ENCODE measurements around the gene CYGB.
A peak's percentile ranks its signal among the peaks of the same experiment; 100 is the strongest.
"Not testable (repeated sequence)": the region's sequence is repeated elsewhere in the genome, so short reads cannot be mapped to it uniquely, and the experiment has no call there.

The CYGB gene

DNA sequence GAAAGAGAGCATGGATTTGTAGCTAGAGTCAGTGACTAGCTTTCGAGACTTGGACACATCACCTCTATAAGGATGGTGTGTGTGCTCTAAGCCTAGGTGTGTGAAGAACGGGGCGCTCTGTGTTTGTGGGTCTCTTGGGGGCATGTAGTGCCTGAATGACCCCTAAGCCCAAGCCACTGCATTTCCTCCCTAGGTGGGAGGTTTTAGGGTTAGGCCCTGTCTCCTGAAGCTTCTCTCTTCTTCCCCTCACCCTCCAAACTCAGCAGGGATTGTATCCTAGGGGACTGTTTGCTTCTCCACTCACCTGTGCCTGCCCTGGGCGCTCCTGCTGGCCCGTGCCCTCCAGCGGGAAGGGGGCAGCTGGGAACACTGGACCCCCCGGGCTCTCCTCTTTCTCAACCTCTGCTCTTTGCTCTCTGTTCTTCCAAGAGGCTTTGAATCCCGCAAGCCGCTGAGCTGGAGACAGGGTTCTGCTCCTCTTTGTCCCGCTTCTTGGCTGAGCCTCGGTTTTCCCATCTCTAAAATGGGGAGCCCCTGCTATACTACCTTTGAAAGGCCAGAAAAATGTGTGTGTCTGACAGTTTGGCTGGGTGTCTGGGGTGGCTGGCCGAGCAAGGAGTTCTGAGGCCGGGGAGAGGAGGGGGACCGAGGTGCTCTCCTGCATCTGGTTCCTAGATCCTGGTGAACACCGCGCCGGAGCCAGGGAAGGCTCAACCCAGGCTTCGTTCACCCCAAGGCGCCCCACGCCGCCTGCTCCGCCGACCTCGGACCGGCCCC lies 810 bp downstream of the CYGB start:
- peak overlapping the region; percentile 38 for H3K4me3 ChIP-seq (replicated peaks; ENCODE audit: low read depth, low read length)
- TF ChIP-seq, protein P1, sequence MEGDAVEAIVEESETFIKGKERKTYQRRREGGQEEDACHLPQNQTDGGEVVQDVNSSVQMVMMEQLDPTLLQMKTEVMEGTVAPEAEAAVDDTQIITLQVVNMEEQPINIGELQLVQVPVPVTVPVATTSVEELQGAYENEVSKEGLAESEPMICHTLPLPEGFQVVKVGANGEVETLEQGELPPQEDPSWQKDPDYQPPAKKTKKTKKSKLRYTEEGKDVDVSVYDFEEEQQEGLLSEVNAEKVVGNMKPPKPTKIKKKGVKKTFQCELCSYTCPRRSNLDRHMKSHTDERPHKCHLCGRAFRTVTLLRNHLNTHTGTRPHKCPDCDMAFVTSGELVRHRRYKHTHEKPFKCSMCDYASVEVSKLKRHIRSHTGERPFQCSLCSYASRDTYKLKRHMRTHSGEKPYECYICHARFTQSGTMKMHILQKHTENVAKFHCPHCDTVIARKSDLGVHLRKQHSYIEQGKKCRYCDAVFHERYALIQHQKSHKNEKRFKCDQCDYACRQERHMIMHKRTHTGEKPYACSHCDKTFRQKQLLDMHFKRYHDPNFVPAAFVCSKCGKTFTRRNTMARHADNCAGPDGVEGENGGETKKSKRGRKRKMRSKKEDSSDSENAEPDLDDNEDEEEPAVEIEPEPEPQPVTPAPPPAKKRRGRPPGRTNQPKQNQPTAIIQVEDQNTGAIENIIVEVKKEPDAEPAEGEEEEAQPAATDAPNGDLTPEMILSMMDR (IDR thresholded peaks at IDR 0.05; ENCODE audit: low read depth, low read length, missing control alignments): no peak
- no peak for DNase-seq (ENCODE audit: extremely low read depth, low read depth)

DNA sequence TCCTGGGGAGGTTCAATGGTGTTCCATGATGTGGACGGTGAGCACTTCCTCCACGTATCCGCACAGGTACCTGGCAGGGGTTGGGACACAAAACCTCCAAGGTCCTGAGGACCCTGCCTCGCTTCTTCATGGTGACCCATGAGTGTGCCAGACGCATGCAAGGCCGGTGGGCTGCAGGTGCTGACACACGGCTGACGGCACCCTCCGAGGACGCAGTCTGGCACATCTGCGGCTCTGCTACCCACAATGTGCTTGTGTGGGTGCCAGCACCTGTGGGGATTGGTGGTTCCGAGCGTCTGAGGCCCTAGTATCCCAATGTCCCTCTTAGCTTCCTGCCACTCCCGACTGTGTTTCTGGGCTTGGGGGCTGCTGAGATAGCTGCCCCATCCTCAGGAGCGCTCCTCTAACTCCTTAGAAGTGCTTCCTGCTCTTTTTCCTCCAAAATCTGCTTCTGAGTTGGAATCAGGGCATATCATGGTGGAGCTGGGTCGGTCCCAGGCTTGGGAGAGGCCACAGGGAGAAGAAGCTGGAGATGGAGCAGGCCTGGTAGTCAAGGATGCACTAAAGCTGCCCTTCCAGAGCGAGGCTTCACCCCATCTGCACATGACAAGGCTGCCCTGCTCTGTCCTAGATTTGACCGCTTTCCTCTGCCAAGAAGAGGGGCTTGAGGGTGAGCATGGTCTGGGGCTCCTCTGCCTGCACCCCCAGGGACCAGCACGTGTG lies 1.6 kb downstream of the CYGB start:
- no peak for DNase-seq (ENCODE audit: extremely low read depth, low read depth)
- TF ChIP-seq, protein P1 (IDR thresholded peaks at IDR 0.05; ENCODE audit: low read depth, low read length, missing control alignments): no peak

DNA sequence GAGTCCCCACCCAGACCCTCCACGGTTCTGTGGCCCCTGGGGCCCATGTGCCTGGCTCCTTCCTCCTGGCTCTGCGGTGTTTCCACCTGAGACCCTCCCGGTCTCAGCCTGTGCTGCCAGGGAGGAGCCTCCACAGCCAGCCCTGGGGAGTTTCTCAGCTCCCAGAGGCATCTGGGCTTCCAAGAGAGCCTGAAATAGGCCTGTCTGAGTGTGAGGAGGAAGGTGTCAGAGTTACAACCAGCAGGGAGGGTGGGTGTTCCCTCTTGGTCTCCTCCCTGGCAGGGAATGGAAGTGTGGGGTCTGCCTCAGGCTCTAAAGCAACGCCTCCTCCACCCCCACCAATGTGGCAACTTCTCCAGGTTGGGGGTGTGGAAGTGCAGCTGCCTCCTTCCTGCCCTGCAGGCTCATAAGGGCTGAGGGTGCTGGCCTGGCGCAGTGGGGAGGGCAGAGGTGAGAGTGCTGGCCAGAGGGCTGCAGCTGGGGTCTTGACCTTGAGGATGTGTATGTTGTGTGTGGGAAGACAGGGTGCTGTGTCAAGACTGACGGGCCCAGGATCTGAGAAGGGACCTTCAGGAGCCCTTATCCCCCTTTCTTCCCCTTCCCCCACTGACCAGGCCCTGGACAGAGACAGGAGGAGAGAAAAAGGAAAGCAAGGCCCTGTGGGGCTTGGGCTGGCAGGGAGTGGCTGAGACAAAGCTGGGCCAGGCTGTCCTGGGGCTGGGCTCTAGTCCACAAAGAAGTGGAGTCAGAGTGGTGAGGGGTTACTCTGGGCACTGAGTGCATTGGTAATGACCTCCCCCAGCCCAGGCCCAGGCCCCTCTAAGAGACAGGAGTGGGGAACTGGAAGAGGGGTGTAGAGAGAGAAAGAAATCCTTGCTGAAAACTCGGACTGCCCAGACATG lies 2.4 kb downstream of the CYGB start:
- H3K4me3 ChIP-seq (replicated peaks; ENCODE audit: low read depth, low read length): no peak overlapping the region
- no peak for DNase-seq (ENCODE audit: extremely low read depth, low read depth)
- TF ChIP-seq, protein P1 (IDR thresholded peaks at IDR 0.05; ENCODE audit: low read depth, low read length, missing control alignments): no peak

More for the DNA sequence above, 1.6 kb downstream of the CYGB start:
- no peak overlapping the region for H3K4me3 ChIP-seq (replicated peaks; ENCODE audit: low read depth, low read length)

DNA sequence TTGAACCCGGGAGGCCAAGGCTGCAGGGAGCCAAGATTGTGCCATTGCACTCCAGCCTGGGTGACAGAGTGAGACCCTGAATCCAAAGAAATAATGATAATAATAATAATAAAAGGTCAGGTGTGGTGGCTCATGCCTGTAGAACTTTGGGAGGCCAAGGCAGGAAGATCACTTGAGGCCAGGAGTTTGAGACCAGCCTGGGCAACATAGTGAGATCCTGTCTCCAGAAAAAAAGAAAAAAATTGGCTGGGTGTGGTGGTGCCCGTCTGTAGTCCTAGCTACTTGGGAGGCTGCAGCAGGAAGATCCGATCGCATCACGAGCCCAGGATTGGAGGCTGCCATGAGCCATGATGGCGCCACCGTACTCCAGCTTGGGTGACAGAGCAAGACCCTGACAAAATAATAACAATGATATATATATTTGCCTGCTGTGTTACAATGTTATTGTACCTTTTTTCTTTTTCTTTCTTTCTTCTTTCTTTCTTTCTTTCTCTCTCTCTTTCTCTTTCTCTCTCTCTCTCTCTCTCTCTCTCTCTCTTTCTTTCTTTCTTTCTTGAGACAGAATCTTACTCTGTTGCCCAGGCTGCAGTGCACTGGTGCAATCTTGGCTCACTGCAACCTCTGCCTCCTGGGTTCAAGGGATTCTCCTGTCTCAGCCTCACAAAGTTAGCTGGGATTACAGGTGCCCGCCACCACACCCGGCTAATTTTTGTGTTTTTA lies 3.7 kb downstream of the CYGB start:
- not testable (repeated sequence) for DNase-seq (ENCODE audit: extremely low read depth, low read depth); H3K4me3 ChIP-seq (replicated peaks; ENCODE audit: low read depth, low read length)

DNA sequence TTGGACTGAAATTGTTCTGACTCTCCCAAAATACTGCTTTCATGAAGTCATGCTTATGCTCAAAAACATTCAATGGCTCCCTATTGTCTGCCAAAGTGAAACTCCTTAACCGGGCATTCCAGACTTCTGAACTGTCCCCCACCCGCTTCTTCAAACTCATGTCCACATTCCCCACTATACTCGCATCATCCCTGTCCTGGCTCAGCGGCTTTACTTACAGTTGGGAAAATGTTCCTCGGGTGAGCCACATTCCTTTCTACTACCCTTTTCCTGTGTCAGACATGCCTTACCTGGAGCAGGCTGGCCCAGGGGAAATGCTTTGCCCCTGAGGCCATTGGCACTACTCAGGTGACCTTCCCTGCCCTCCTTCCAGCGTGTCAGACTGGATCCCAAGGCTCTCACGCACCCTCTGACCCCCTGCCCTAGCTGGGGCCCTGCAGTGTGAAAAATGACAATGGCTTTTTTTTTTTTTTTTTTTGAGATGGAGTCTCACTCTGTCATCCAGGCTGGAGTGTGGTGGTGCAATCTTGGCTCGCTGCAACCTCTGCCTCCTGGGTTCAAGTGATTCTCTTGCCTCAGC lies 5.3 kb downstream of the CYGB start:
- H3K4me3 ChIP-seq (replicated peaks; ENCODE audit: low read depth, low read length): no peak overlapping the region
- TF ChIP-seq, protein P1 (IDR thresholded peaks at IDR 0.05; ENCODE audit: low read depth, low read length, missing control alignments): no peak
- no peak for DNase-seq (ENCODE audit: extremely low read depth, low read depth)

DNA sequence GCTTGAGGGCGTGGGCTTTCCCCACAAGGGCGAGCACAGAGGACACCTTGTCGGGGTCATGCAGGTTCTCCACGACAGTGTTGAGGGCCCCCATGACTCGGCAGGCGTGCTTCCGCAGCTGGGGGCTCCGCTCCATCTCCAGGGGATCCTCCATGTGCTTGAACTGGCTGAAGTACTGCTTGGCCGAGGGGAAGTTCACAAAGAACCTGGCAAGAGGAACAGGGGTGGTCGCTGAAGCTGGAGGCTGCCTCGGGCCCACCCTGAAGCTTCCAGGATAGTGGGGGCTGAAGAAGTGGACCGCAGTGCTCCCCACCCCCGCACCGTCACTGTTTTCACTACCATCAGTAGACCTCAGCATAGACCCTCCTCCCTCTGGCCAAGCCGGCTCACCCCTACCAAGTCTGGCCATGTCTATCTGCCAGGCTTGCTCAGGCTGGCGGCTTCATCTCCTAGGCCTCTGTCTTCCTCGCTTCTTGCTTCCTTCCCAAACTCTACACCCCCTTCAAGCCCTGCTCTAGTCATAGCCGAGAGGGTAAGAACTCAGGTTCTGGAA lies 5.9 kb downstream of the CYGB start:
- no peak overlapping the region for H3K4me3 ChIP-seq (replicated peaks; ENCODE audit: low read depth, low read length)
- no peak for DNase-seq (ENCODE audit: extremely low read depth, low read depth)
- TF ChIP-seq, protein P1 (IDR thresholded peaks at IDR 0.05; ENCODE audit: low read depth, low read length, missing control alignments): no peak

All from HFF-Myc (cell line).